Measurements from ENCODE around the gene MED4. TPM values are rescaled to one million over a fixed set of nuclear protein-coding genes. Genes with fewer than 3 reads are reported as not detected.

MED4 gene
- polyA plus RNA-seq, 1 of the 3 experiments (the other 2 are of a cell fraction), result 42.2 TPM

DNA sequence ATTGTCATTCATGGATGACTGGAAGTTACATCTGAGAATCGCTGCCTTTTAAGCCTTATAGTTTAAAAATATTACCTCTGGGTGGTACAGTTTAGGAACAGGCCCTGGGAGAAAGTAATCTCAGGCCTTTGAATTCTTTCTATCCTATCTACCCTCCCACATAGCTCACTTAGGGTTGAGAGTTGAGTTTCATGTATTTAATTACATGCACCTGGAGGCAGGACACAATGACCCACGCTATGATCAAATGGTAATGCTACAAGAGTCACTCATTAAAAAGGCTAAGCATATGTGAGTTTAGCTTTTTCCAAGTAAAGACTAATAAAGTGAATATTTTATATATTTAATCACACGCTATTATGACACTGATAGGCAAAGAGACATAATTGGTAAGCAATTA, 25.3 kb upstream of the MED4 start:
- Histone ChIP-seq H3K4me2 (no peak overlapping the region), H4K20me1 (ENCODE audit: insufficient read depth) (no peaks in the 10 kb centered on the region), H2AFZ (ENCODE audit: low read depth) (no peak overlapping the region), H3K4me3 (ENCODE audit: low read depth in 2 of 2, low read length in 1 of 2) (no peak overlapping the region), H3K79me2 (ENCODE audit: insufficient read depth) (no peaks in the 10 kb centered on the region), H3F3A (replicated peaks; ENCODE audit: insufficient read depth) (no peaks in the 10 kb centered on the region), H3K9me3 (no peaks in the 10 kb centered on the region), H3K36me3 (replicated peaks in 1 of 2; ENCODE audit: control insufficient read depth in 1 of 2, insufficient read depth in 2 of 2, low read length in 1 of 2) (no peaks in the 10 kb centered on the region), H3K4me1 (ENCODE audit: control insufficient read depth in 1 of 2, insufficient read depth in 2 of 2, low read depth in 1 of 2, low read length in 1 of 2) (no peaks in the 10 kb centered on the region), H3K9me2 (no peaks in the 10 kb centered on the region), H3K27me3 (ENCODE audit: insufficient read depth) (no peaks in the 10 kb centered on the region), H3K27ac (ENCODE audit: low read depth in 2 of 2, low read length in 1 of 2) (no peak overlapping the region), H3K9ac (no peak overlapping the region)
- POLR2A ChIA-PET, result no interaction called here
- CTCF ChIA-PET, result interaction anchor here (1.1 to 1.7 kb wide), 5 partner anchors 11 to 460 kb away, joined by 3 to 7 read pairs (median 3); partner anchors contain the start of gene MED4
- TF ChIP-seq RCOR1 (IDR thresholded peaks at IDR 0.05; ENCODE audit: low read length) (no peak), NRF1 (IDR thresholded peaks at IDR 0.05; ENCODE audit: low read depth, low read length) (no peak), EZH2phosphoT487 (IDR thresholded peaks at IDR 0.05; ENCODE audit: borderline replicate concordance, low read depth) (no peak), SIN3A (IDR thresholded peaks at IDR 0.05; ENCODE audit: borderline replicate concordance, low read depth, low read length) (no peak), MXI1 (IDR thresholded peaks at IDR 0.05; ENCODE audit: low read depth, low read length) (no peak)
- TF ChIP-seq, protein P1, sequence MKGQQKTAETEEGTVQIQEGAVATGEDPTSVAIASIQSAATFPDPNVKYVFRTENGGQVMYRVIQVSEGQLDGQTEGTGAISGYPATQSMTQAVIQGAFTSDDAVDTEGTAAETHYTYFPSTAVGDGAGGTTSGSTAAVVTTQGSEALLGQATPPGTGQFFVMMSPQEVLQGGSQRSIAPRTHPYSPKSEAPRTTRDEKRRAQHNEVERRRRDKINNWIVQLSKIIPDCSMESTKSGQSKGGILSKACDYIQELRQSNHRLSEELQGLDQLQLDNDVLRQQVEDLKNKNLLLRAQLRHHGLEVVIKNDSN (IDR thresholded peaks at IDR 0.05; ENCODE audit: borderline replicate concordance, low read depth), result no peak
- TF ChIP-seq, protein P2, sequence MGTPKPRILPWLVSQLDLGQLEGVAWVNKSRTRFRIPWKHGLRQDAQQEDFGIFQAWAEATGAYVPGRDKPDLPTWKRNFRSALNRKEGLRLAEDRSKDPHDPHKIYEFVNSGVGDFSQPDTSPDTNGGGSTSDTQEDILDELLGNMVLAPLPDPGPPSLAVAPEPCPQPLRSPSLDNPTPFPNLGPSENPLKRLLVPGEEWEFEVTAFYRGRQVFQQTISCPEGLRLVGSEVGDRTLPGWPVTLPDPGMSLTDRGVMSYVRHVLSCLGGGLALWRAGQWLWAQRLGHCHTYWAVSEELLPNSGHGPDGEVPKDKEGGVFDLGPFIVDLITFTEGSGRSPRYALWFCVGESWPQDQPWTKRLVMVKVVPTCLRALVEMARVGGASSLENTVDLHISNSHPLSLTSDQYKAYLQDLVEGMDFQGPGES (IDR thresholded peaks at IDR 0.05; ENCODE audit: low read depth, low read length), result no peak
- DNase-seq, result no peak
- WGBS (ENCODE audit: low lambda C conversion rate), result 91% methylated on average over 3 of the region's 3 CpGs

DNA sequence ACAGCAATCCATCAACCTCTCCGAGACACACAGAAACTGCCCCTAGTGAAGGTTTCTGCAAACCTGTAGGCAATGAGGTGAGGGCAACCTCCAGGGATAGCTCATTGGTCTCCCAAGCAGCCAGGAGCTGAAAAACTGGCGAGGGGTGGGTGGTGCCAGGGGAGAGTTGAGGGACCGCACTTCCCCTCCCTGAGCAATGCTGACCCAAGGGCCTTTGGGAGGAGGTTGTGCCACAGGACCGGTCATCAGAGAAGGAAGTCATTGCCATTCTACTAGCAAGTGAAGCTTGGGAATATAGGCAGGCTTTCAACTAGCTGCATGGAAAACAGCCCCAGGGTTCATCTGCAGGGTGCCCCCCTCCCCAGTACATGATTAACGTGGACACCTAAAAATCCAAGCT, 23.1 kb upstream of the MED4 start:
- WGBS (ENCODE audit: low lambda C conversion rate), result 63% methylated on average over 5 of the region's 5 CpGs
- CTCF ChIA-PET, result interaction anchor here (0.6 to 1.2 kb wide), 5 partner anchors 9 to 651 kb away, joined by 3 to 6 read pairs (median 4); partner anchors contain the start of gene MED4
- no peak overlapping the region for H3K4me3 ChIP-seq (ENCODE audit: low read depth in 2 of 2, low read length in 1 of 2)
- H2AFZ ChIP-seq (ENCODE audit: low read depth), result no peak overlapping the region
- TF ChIP-seq, protein P3, sequence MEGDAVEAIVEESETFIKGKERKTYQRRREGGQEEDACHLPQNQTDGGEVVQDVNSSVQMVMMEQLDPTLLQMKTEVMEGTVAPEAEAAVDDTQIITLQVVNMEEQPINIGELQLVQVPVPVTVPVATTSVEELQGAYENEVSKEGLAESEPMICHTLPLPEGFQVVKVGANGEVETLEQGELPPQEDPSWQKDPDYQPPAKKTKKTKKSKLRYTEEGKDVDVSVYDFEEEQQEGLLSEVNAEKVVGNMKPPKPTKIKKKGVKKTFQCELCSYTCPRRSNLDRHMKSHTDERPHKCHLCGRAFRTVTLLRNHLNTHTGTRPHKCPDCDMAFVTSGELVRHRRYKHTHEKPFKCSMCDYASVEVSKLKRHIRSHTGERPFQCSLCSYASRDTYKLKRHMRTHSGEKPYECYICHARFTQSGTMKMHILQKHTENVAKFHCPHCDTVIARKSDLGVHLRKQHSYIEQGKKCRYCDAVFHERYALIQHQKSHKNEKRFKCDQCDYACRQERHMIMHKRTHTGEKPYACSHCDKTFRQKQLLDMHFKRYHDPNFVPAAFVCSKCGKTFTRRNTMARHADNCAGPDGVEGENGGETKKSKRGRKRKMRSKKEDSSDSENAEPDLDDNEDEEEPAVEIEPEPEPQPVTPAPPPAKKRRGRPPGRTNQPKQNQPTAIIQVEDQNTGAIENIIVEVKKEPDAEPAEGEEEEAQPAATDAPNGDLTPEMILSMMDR (IDR thresholded peaks at IDR 0.05), result no peak
- TF ChIP-seq TCF12 (IDR thresholded peaks at IDR 0.05) (no peak), MXI1 (IDR thresholded peaks at IDR 0.05; ENCODE audit: low read depth, low read length) (no peak), RAD21 (IDR thresholded peaks at IDR 0.05; ENCODE audit: low read length) (no peak), SMC3 (IDR thresholded peaks at IDR 0.05; ENCODE audit: low read depth, low read length) (no peak), JUND (IDR thresholded peaks at IDR 0.05) (no peak), NFIC (IDR thresholded peaks at IDR 0.05; ENCODE audit: borderline replicate concordance) (no peak), CHD2 (IDR thresholded peaks at IDR 0.05; ENCODE audit: low read length, partially characterized antibody) (no peak), EP300 (IDR thresholded peaks at IDR 0.05; ENCODE audit: borderline replicate concordance in 1 of 2, low read depth in 1 of 2, low read length in 1 of 2) (no peak), NRF1 (IDR thresholded peaks at IDR 0.05; ENCODE audit: low read depth, low read length) (no peak), POLR2AphosphoS5 (IDR thresholded peaks at IDR 0.05; ENCODE audit: low read depth, low read length) (no peak), EZH2phosphoT487 (IDR thresholded peaks at IDR 0.05; ENCODE audit: borderline replicate concordance, low read depth) (no peak), FOSL2 (IDR thresholded peaks at IDR 0.05; ENCODE audit: borderline replicate concordance, low read depth) (no peak)
- TF ChIP-seq, protein P4, sequence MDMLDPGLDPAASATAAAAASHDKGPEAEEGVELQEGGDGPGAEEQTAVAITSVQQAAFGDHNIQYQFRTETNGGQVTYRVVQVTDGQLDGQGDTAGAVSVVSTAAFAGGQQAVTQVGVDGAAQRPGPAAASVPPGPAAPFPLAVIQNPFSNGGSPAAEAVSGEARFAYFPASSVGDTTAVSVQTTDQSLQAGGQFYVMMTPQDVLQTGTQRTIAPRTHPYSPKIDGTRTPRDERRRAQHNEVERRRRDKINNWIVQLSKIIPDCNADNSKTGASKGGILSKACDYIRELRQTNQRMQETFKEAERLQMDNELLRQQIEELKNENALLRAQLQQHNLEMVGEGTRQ (IDR thresholded peaks at IDR 0.05; ENCODE audit: borderline replicate concordance, low read depth, low read length), result no peak
- TF ChIP-seq, protein P5, sequence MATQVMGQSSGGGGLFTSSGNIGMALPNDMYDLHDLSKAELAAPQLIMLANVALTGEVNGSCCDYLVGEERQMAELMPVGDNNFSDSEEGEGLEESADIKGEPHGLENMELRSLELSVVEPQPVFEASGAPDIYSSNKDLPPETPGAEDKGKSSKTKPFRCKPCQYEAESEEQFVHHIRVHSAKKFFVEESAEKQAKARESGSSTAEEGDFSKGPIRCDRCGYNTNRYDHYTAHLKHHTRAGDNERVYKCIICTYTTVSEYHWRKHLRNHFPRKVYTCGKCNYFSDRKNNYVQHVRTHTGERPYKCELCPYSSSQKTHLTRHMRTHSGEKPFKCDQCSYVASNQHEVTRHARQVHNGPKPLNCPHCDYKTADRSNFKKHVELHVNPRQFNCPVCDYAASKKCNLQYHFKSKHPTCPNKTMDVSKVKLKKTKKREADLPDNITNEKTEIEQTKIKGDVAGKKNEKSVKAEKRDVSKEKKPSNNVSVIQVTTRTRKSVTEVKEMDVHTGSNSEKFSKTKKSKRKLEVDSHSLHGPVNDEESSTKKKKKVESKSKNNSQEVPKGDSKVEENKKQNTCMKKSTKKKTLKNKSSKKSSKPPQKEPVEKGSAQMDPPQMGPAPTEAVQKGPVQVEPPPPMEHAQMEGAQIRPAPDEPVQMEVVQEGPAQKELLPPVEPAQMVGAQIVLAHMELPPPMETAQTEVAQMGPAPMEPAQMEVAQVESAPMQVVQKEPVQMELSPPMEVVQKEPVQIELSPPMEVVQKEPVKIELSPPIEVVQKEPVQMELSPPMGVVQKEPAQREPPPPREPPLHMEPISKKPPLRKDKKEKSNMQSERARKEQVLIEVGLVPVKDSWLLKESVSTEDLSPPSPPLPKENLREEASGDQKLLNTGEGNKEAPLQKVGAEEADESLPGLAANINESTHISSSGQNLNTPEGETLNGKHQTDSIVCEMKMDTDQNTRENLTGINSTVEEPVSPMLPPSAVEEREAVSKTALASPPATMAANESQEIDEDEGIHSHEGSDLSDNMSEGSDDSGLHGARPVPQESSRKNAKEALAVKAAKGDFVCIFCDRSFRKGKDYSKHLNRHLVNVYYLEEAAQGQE (IDR thresholded peaks at IDR 0.05; ENCODE audit: low read depth, low read length), result no peak
- POLR2A ChIA-PET, result no interaction called here
- no peaks in the 10 kb centered on the region for H3K9me3 ChIP-seq
- no peaks in the 10 kb centered on the region for H3K4me1 ChIP-seq (ENCODE audit: control insufficient read depth in 1 of 2, insufficient read depth in 2 of 2, low read depth in 1 of 2, low read length in 1 of 2)
- no peaks in the 10 kb centered on the region for H3K27me3 ChIP-seq (ENCODE audit: insufficient read depth)
- no peaks in the 10 kb centered on the region for H4K20me1 ChIP-seq (ENCODE audit: insufficient read depth)
- no peak overlapping the region for H3K27ac ChIP-seq (ENCODE audit: low read depth in 2 of 2, low read length in 1 of 2)
- H3K4me2 ChIP-seq, result no peak overlapping the region
- H3K36me3 ChIP-seq (replicated peaks in 1 of 2; ENCODE audit: control insufficient read depth in 1 of 2, insufficient read depth in 2 of 2, low read length in 1 of 2), result no peaks in the 10 kb centered on the region
- H3K9me2 ChIP-seq, result no peaks in the 10 kb centered on the region
- H3F3A ChIP-seq (replicated peaks; ENCODE audit: insufficient read depth), result no peaks in the 10 kb centered on the region
- H3K9ac ChIP-seq, result no peak overlapping the region
- no peaks in the 10 kb centered on the region for H3K79me2 ChIP-seq (ENCODE audit: insufficient read depth)
- no peak for DNase-seq

Measured in SK-N-SH (cell line).